ENCODE results near the gene DNAH8. TPM values are rescaled to one million over a fixed set of nuclear protein-coding genes. Genes with fewer than 3 reads are reported as not detected.

DNAH8 gene
- total RNA-seq, 4 donors from 2014 or later, result not detected

- TF ChIP-seq POLR2A (IDR thresholded peaks at IDR 0.05) (no peak), CTCF (IDR thresholded peaks at IDR 0.05 in 4 of 5, conservative IDR thresholded peaks at IDR 0.05 in 1 of 5) (no peak)
- Histone ChIP-seq H3K27me3 (peaks cover 34 to 41% (median 38%) of the 10 kb centered on the region in 3 donors), H3K4me1 (peaks cover 4 to 7% of the 10 kb centered on the region in 2 donors), H3K36me3 (no peaks in the 10 kb centered on the region), H3K4me3 (no peak overlapping the region), H3K9me3 (no peaks in the 10 kb centered on the region), H3K27ac (no peak overlapping the region)
- ATAC-seq, result no peak
- in situ Hi-C loops (cut with MboI; ENCODE audit: low sequenced_read_pairs in 4 of 4) (no loop called here), intact Hi-C loops (cut with DNase I; ENCODE audit: low total_unique reads) (no loop called here)
- DNase-seq, result no peak
These were observed 4.2 kb downstream of the DNAH8 start for GRCh38 chr6:38719358-38719757.

GRCh38 chr6:38720295-38720694, 5.2 kb downstream of the DNAH8 start:
- no peak for ATAC-seq
- Histone ChIP-seq H3K4me1 (no peaks in the 10 kb centered on the region), H3K36me3 (no peaks in the 10 kb centered on the region), H3K4me3 (no peak overlapping the region), H3K27me3 (peaks cover 29 to 32% (median 30%) of the 10 kb centered on the region in 3 donors), H3K9me3 (no peaks in the 10 kb centered on the region), H3K27ac (no peak overlapping the region)
- DNase-seq, result no peak
- in situ Hi-C loops (cut with MboI; ENCODE audit: low sequenced_read_pairs in 4 of 4) (no loop called here), intact Hi-C loops (cut with DNase I; ENCODE audit: low total_unique reads) (no loop called here)
- TF ChIP-seq POLR2A (IDR thresholded peaks at IDR 0.05) (no peak), CTCF (IDR thresholded peaks at IDR 0.05 in 4 of 5, conservative IDR thresholded peaks at IDR 0.05 in 1 of 5) (no peak)

- DNase-seq (no peak), ATAC-seq (no peak)
- in situ Hi-C loops (cut with MboI; ENCODE audit: low sequenced_read_pairs in 4 of 4), result no loop called here
- no peak overlapping the region for H3K4me3 ChIP-seq
- H3K4me1 ChIP-seq, result no peaks in the 10 kb centered on the region
- no peaks in the 10 kb centered on the region for H3K9me3 ChIP-seq
- H3K27ac ChIP-seq, result no peak overlapping the region
- no peaks in the 10 kb centered on the region for H3K36me3 ChIP-seq
- no peak for TF ChIP-seq POLR2A (IDR thresholded peaks at IDR 0.05)
- TF ChIP-seq CTCF (IDR thresholded peaks at IDR 0.05 in 4 of 5, conservative IDR thresholded peaks at IDR 0.05 in 1 of 5), result no peak
- peaks cover 16 to 17% (median 17%) of the 10 kb centered on the region in 3 donors for H3K27me3 ChIP-seq
- intact Hi-C loops (cut with DNase I; ENCODE audit: low total_unique reads), result no loop called here
These were observed 6.9 kb downstream of the DNAH8 start for GRCh38 chr6:38722038-38722437.

GRCh38 chr6:38722727-38723334, 7.7 kb downstream of the DNAH8 start:
- intact Hi-C loops (cut with DNase I; ENCODE audit: low total_unique reads), result no loop called here
- no peaks in the 10 kb centered on the region for H3K36me3 ChIP-seq
- TF ChIP-seq POLR2A (IDR thresholded peaks at IDR 0.05), result no peak
- no peak for TF ChIP-seq CTCF (IDR thresholded peaks at IDR 0.05 in 4 of 5, conservative IDR thresholded peaks at IDR 0.05 in 1 of 5)
- ATAC-seq, result no peak
- H3K27me3 ChIP-seq, result peaks cover 10 to 13% (median 10%) of the 10 kb centered on the region in 3 donors
- in situ Hi-C loops (cut with MboI; ENCODE audit: low sequenced_read_pairs in 4 of 4), result no loop called here
- no peak overlapping the region for H3K27ac ChIP-seq
- no peaks in the 10 kb centered on the region for H3K9me3 ChIP-seq
- H3K4me3 ChIP-seq, result no peak overlapping the region
- H3K4me1 ChIP-seq, result no peaks in the 10 kb centered on the region
- DNase-seq, result no peak

- DNase-seq (no peak), ATAC-seq (no peak)
- H3K4me3 ChIP-seq, result no peak overlapping the region
- H3K36me3 ChIP-seq, result no peaks in the 10 kb centered on the region
- in situ Hi-C loops (cut with MboI; ENCODE audit: low sequenced_read_pairs in 4 of 4), result no loop called here
- intact Hi-C loops (cut with DNase I; ENCODE audit: low total_unique reads), result no loop called here
- H3K27me3 ChIP-seq, result peaks cover 3 to 8% (median 6%) of the 10 kb centered on the region in 3 donors
- no peaks in the 10 kb centered on the region for H3K9me3 ChIP-seq
- no peaks in the 10 kb centered on the region for H3K4me1 ChIP-seq
- H3K27ac ChIP-seq, result no peak overlapping the region
- TF ChIP-seq POLR2A (IDR thresholded peaks at IDR 0.05), result no peak
- TF ChIP-seq CTCF (IDR thresholded peaks at IDR 0.05 in 4 of 5, conservative IDR thresholded peaks at IDR 0.05 in 1 of 5), result no peak
These were observed 8.7 kb downstream of the DNAH8 start for GRCh38 chr6:38723783-38724182.

Measured in gastrocnemius medialis (tissue), 4 donors.